GM10248 (cell line): ENCODE measurements around the gene C1QL4.

Source experiments
- CTCF ChIA-PET: fragments of 300-600 bp; sonication (Branson Sonifier 250); formaldehyde crosslinking; extraction: SDS; loops from one replicate; lab custom pipeline; 2021; ENCODE audit warnings: antibody characterized with exemption; lab: Yijun Ruan, JAX
- POLR2A ChIA-PET: fragments of 350-650 bp; sonication (Branson Sonifier 250); formaldehyde crosslinking; extraction: SDS; loops from one replicate; lab custom pipeline; 2020; ENCODE audit warnings: antibody characterized with exemption; lab: Yijun Ruan, JAX
- DNase-seq: peaks from one replicate; pipeline ENCODE4 v3.0.0; 2012; ENCODE audit errors: extremely low spot score
- TF ChIP-seq, protein P1 (sequence below): IDR thresholded peaks from 2 replicates; pipeline ENCODE4 v1.5.1; 2012; ENCODE audit warnings: mild to moderate bottlenecking, low read depth; ENCODE audit errors: extremely low read depth, missing control alignments, control extremely low read depth

Gene C1QL4

DNA sequence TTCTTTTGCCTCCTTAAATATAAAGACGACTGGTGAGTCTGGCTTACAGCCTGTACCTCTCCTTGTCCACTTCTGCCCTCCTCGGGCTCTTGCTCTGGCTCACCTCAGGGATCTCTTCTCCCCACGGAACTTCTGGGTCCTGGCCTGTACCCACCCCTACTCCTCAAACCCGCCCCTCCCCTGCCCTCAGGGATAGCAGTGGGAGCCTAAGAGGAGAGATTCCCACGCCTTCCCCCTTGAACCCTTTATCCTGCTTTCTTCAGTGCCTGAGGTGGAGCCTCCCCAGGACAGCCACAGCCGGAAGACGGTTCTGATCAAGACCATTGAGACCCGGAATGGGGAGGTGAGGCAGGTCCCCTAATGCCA, 39.3 kb downstream of the C1QL4 start:
- POLR2A ChIA-PET, result interaction anchor here (0.8 kb wide), 1 partner anchor 24 kb away, joined by 5 read pairs; no protein-coding TSS in a partner anchor
- no peak for DNase-seq
- CTCF ChIA-PET, result interaction anchor here (0.7 to 15.7 kb wide), 20 partner anchors 7 to 217 kb away, joined by 3 to 239 read pairs (median 8); partner anchors contain the start of genes C1QL4, DNAJC22 and TROAP
- TF ChIP-seq, protein P1, sequence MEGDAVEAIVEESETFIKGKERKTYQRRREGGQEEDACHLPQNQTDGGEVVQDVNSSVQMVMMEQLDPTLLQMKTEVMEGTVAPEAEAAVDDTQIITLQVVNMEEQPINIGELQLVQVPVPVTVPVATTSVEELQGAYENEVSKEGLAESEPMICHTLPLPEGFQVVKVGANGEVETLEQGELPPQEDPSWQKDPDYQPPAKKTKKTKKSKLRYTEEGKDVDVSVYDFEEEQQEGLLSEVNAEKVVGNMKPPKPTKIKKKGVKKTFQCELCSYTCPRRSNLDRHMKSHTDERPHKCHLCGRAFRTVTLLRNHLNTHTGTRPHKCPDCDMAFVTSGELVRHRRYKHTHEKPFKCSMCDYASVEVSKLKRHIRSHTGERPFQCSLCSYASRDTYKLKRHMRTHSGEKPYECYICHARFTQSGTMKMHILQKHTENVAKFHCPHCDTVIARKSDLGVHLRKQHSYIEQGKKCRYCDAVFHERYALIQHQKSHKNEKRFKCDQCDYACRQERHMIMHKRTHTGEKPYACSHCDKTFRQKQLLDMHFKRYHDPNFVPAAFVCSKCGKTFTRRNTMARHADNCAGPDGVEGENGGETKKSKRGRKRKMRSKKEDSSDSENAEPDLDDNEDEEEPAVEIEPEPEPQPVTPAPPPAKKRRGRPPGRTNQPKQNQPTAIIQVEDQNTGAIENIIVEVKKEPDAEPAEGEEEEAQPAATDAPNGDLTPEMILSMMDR, result no peak

DNA sequence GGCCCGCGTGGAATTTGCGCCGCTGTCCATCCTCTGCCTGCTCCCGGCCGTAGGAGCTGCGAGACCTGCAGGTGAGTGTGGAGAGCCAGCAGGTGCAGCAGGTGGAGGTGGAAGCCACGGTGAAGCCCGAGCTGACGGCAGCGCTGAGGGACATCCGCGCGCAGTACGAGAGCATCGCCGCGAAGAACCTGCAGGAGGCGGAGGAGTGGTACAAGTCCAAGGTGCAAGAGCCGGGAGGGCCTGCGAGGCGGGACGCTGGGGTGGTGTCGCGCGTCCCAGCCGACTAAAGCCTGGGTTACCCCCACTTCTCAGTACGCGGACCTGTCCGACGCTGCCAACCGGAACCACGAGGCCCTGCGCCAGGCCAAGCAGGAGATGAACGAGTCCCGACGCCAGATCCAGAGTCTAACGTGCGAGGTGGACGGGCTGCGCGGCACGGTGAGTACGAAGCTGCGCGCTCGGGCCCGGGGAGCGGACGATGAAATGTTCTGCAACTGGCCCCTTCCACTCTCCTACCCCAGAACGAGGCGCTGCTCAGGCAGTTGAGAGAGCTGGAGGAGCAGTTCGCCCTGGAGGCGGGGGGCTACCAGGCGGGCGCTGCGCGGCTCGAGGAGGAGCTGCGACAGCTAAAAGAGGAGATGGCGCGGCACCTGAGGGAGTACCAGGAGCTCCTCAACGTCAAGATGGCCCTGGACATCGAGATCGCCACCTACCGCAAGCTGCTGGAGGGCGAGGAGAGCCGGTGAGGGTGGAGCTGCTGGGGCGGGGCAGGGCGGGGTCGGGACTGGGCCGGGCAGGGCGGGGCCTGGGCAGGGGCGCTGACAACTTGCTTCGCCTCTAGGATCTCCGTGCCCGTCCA, 39.9 kb downstream of the C1QL4 start:
- TF ChIP-seq, protein P1, result peak; percentile 6
- ChIA-PET CTCF (interaction anchor here (0.7 to 15.7 kb wide), 22 partner anchors 8 to 288 kb away, joined by 3 to 239 read pairs (median 6); partner anchors contain the start of genes C1QL4, DNAJC22, SPATS2 and TROAP), POLR2A (interaction anchor here (0.8 kb wide), 1 partner anchor 24 kb away, joined by 5 read pairs; no protein-coding TSS in a partner anchor)
- DNase-seq, result peak; percentile 73

DNA sequence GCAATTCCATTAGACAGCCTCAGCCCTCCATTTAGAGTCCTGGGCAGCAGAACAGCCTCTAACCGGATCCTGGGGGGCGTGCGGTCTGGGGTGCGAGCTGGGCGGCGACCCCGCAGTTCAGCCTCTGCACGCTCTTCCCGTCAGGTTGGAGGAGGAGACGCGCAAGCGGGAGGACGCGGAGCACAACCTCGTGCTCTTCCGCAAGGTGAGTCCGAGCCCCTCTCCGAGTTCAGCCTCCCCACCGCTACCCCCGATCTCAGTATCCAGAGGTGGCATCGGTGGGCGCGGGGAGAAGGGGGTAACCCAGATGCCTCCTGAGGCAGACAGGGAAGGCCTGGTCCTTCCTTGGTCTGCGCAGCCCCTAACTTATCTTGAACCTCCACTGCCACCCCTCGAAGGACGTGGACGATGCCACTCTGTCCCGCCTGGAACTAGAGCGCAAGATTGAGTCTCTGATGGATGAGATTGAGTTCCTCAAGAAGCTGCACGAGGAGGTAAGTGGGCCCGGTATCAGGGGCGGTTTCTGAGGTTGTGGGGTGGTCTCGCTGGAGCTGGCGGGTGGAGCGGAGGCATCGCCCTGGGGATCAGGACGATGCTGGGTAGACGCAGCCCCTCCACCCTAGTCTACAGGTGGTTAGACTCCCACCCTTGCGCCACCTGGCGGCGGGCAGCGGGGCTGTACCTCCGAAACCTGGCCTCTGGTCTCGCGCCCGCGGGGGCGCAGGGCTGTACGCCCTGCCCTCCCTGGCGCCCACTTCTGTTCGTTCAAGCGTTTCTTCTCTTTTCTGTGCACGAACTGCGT, 40.8 kb downstream of the C1QL4 start:
- CTCF ChIA-PET, result interaction anchor here (0.8 to 15.7 kb wide), 23 partner anchors 8 to 289 kb away, joined by 3 to 239 read pairs (median 7); partner anchors contain the start of genes C1QL4, DNAJC22, SPATS2 and TROAP
- peak; percentile 87 for DNase-seq
- TF ChIP-seq, protein P1, result peak; percentile 80
- POLR2A ChIA-PET, result interaction anchor here (0.7 kb wide), 1 partner anchor 107 kb away, joined by 3 read pairs; the partner anchor contains the start of gene TUBA1A

- ChIA-PET CTCF (interaction anchor here (0.8 to 15.7 kb wide), 16 partner anchors 9 to 285 kb away, joined by 3 to 239 read pairs (median 10); partner anchors contain the start of genes C1QL4, DNAJC22, SPATS2 and TROAP), POLR2A (interaction anchor here (0.7 to 2.5 kb wide), 2 partner anchors 30 to 106 kb away, joined by 3 to 12 read pairs; partner anchors contain the start of genes TUBA1A and TUBA1C)
- TF ChIP-seq, protein P1, result no peak
- DNase-seq, result no peak
Observed at GRCh38 chr12:49295082-49295936, 41.7 kb downstream of the C1QL4 start, which contains the start of gene PRPH. TSS of gene PRPH (plus strand) at chr12:49295147. CDS start at chr12:49295201, 54 bp downstream.

DNA sequence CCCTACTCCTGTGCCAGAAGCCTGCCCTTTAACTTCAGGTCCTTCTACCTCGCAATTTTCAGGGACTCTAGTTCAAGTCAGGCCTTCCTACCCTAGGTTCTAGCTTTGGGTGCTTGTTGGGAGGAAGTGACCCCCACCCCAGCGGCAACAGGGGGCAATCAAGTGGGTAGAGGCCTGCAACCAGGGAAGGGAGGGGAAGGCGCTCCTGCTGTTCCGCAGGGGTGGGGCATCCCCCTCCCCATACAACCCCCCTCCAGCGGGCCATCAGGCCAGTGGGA, 42.2 kb downstream of the C1QL4 start:
- ChIA-PET CTCF (interaction anchor here (0.9 to 15.7 kb wide), 11 partner anchors 10 to 286 kb away, joined by 3 to 239 read pairs (median 31); partner anchors contain the start of genes C1QL4, DNAJC22 and TROAP), POLR2A (interaction anchor here (2.5 kb wide), 1 partner anchor 29 kb away, joined by 12 read pairs; the partner anchor contains the start of gene TUBA1C)
- TF ChIP-seq, protein P1, result no peak
- DNase-seq, result no peak
